ENCODE results near the gene SCNN1A. TPM values are rescaled to one million over a fixed set of nuclear protein-coding genes. Genes with fewer than 3 reads are reported as not detected.

The SCNN1A gene
- total RNA-seq, 1 experiment from 2014 or later: 118 TPM

- DNase-seq (ENCODE audit: low read depth, low spot score): no peak
- TF ChIP-seq SRF (IDR thresholded peaks at IDR 0.05; ENCODE audit: low read depth): no peak
- TF ChIP-seq POLR2AphosphoS5 (IDR thresholded peaks at IDR 0.05; ENCODE audit: low read depth, low read length): no peak
- TF ChIP-seq ZFX (IDR thresholded peaks at IDR 0.05): no peak
- TF ChIP-seq SIN3A (IDR thresholded peaks at IDR 0.05; ENCODE audit: low read depth): no peak
- TF ChIP-seq REST (IDR thresholded peaks at IDR 0.05; ENCODE audit: low read depth): no peak
- TF ChIP-seq EGR1 (IDR thresholded peaks at IDR 0.05; ENCODE audit: low read depth): no peak
- TF ChIP-seq EZH2phosphoT487 (IDR thresholded peaks at IDR 0.05; ENCODE audit: borderline replicate concordance): no peak
- TF ChIP-seq TCF7L2 (IDR thresholded peaks at IDR 0.05; ENCODE audit: borderline replicate concordance, extremely low read depth, insufficient read depth, insufficient read length): no peak
- H3K4me2 ChIP-seq (ENCODE audit: low read length): no peak overlapping the region
- ChIA-PET CTCF (no interaction called here), POLR2A (interaction anchor here (1.0 kb wide), 1 partner anchor 151 kb away, joined by 3 read pairs; the partner anchor contains the start of gene VAMP1), RAD21 (ENCODE audit: low non-redundant PET in 1 of 2, low total read pairs in 2 of 2, uncharacterized antibody in 2 of 2, unreplicated experiment in 2 of 2) (no interaction called here)
- intact Hi-C loops (cut with micrococcal nuclease): no loop called here
- no peaks in the 10 kb centered on the region for H4K20me1 ChIP-seq (ENCODE audit: insufficient read depth)
- BruUV-seq (replicated peaks): TSS peak; percentile 13
- no peaks in the 10 kb centered on the region for H3K9me3 ChIP-seq (ENCODE audit: control insufficient read depth in 1 of 2, insufficient read depth in 1 of 2, low read depth in 1 of 2, low read length in 2 of 2)
- no peak overlapping the region for H3K4me3 ChIP-seq (replicated peaks in 1 of 2; ENCODE audit: low read depth in 1 of 2, low read length in 2 of 2)
- H3K9me2 ChIP-seq (ENCODE audit: insufficient read depth): no peaks in the 10 kb centered on the region
- peaks cover 12 to 19% of the 10 kb centered on the region in 2 experiments for H3K4me1 ChIP-seq (ENCODE audit: control insufficient read depth in 1 of 2, insufficient read depth in 2 of 2, low read length in 2 of 2)
- H3K27me3 ChIP-seq (ENCODE audit: insufficient read depth, low read length): no peaks in the 10 kb centered on the region
- H2AFZ ChIP-seq (ENCODE audit: low read depth, low read length, poor library complexity, severe bottlenecking): no peak overlapping the region
- peaks cover 0 to 12% of the 10 kb centered on the region in 2 experiments; a peak in 2 of 4 replicates for H3K36me3 ChIP-seq (ENCODE audit: control insufficient read depth in 1 of 2, insufficient read depth in 2 of 2, low read length in 2 of 2)
- H3K79me2 ChIP-seq (ENCODE audit: insufficient read depth, low read length): no peaks in the 10 kb centered on the region
- H3K9ac ChIP-seq (ENCODE audit: low read length): no peak overlapping the region
- no peak overlapping the region for H3K27ac ChIP-seq (ENCODE audit: low read depth, low read length)
- no peak for ATAC-seq
Observed at GRCh38 chr12:6319446-6319845, 55.9 kb downstream of the SCNN1A start.
